WTC11 (cell line): ENCODE data around the gene ITPRID1. TPM values are rescaled to one million over a fixed set of nuclear protein-coding genes. Genes with fewer than 3 reads are reported as not detected.
A peak's percentile ranks its signal among the peaks of the same experiment; 100 is the strongest.

Source experiments
- ATAC-seq: fragments of 200-7000 bp; cut with Tn5 transposase; 2 replicates; pipeline ENCODE4 v1.10.0; 2021; ENCODE audit warnings: mild to moderate bottlenecking, moderate library complexity
- CTCF ChIA-PET: fragments of 300-600 bp; sonication (Branson Sonifier 250); formaldehyde crosslinking; loops from one replicate; lab custom pipeline; 2021; ENCODE audit warnings: antibody characterized with exemption; lab: Charles Lee
- POLR2A ChIA-PET: fragments of 350-600 bp; sonication (Branson Sonifier 250); formaldehyde crosslinking; loops from one replicate; lab custom pipeline; 2021; ENCODE audit warnings: antibody characterized with exemption; lab: Charles Lee
- DNase-seq: peaks from one replicate; pipeline ENCODE4 v3.0.0; 2021; ENCODE audit warnings: low spot score
- H3K27ac Mint-ChIP-seq: 2 replicates; pipeline ENCODE4 v1.8.0; 2021; ENCODE audit warnings: mixed read lengths
- H3K27me3 Mint-ChIP-seq: 2 replicates; pipeline ENCODE4 v1.8.0; 2021; ENCODE audit warnings: low read depth, mild to moderate bottlenecking, moderate library complexity, mixed read lengths
- H3K36me3 Mint-ChIP-seq: 2 replicates; pipeline ENCODE4 v1.8.0; 2021; ENCODE audit warnings: mixed read lengths
- H3K4me1 Mint-ChIP-seq: 2 replicates; pipeline ENCODE4 v1.8.0; 2022; ENCODE audit warnings: mixed read lengths
- H3K4me3 Mint-ChIP-seq: 2 replicates; pipeline ENCODE4 v1.8.0; 2021; ENCODE audit warnings: mild to moderate bottlenecking, moderate library complexity, mixed read lengths
- H3K9me3 Mint-ChIP-seq: 2 replicates; pipeline ENCODE4 v1.8.0; 2021; ENCODE audit warnings: mixed read lengths
- ARID4B ChIP-seq: sonication (generic); formaldehyde crosslinking; IDR thresholded peaks from 2 replicates; pipeline ENCODE4 v1.8.0; 2023; ENCODE audit warnings: missing genetic modification reagents, mild to moderate bottlenecking, borderline replicate concordance
- ATF1 ChIP-seq: sonication (generic); formaldehyde crosslinking; IDR thresholded peaks from 2 replicates; pipeline ENCODE4 v1.8.1; 2023; ENCODE audit warnings: mild to moderate bottlenecking, moderate library complexity, missing genetic modification reagents
- ATF3 ChIP-seq: sonication (generic); formaldehyde crosslinking; conservative IDR thresholded peaks from 2 replicates; pipeline ENCODE4 v1.8.1; 2022; ENCODE audit warnings: mild to moderate bottlenecking, missing genetic modification reagents
- CBFB ChIP-seq: sonication (generic); formaldehyde crosslinking; IDR thresholded peaks from 2 replicates; pipeline ENCODE4 v1.8.1; 2022; ENCODE audit warnings: mild to moderate bottlenecking, low read depth, missing genetic modification reagents
- CREM ChIP-seq: sonication (generic); formaldehyde crosslinking; IDR thresholded peaks from 2 replicates; pipeline ENCODE4 v1.8.1; 2022; ENCODE audit warnings: mild to moderate bottlenecking, missing genetic modification reagents, moderate library complexity
- CTCF ChIP-seq: fragments of 200-600 bp; IDR thresholded peaks from 2 replicates; pipeline ENCODE4 v1.8.0; 2022; ENCODE audit warnings: antibody characterized with exemption
- E2F4 ChIP-seq: sonication (generic); formaldehyde crosslinking; IDR thresholded peaks from 2 replicates; pipeline ENCODE4 v1.8.1; 2022; ENCODE audit warnings: low read depth, mild to moderate bottlenecking, moderate library complexity, missing genetic modification reagents, borderline replicate concordance
- EMX1 ChIP-seq: fragments of 250-450 bp; sonication (Bioruptor Pico); IDR thresholded peaks from 2 replicates; pipeline ENCODE4 v1.8.0; 2021; ENCODE audit warnings: mild to moderate bottlenecking
- ESRRA ChIP-seq: sonication (generic); formaldehyde crosslinking; IDR thresholded peaks from 2 replicates; pipeline ENCODE4 v1.8.1; 2022; ENCODE audit warnings: mild to moderate bottlenecking, missing genetic modification reagents, borderline replicate concordance
- ETV6 ChIP-seq: sonication (generic); formaldehyde crosslinking; IDR thresholded peaks from 2 replicates; pipeline ENCODE4 v1.8.1; 2022; ENCODE audit warnings: mild to moderate bottlenecking, missing genetic modification reagents
- FOXK1 ChIP-seq: sonication (generic); formaldehyde crosslinking; IDR thresholded peaks from 2 replicates; pipeline ENCODE4 v1.8.0; 2022; ENCODE audit warnings: mild to moderate bottlenecking, moderate library complexity, missing genetic modification reagents
- FOXP4 ChIP-seq: sonication (generic); formaldehyde crosslinking; IDR thresholded peaks from 2 replicates; pipeline ENCODE4 v1.8.0; 2022; ENCODE audit warnings: mild to moderate bottlenecking, missing genetic modification reagents
- GABPB1 ChIP-seq: sonication (generic); formaldehyde crosslinking; IDR thresholded peaks from 2 replicates; pipeline ENCODE4 v1.8.1; 2023; ENCODE audit warnings: mild to moderate bottlenecking, missing genetic modification reagents
- KAT7 ChIP-seq: sonication (generic); formaldehyde crosslinking; IDR thresholded peaks from 2 replicates; pipeline ENCODE4 v1.8.1; 2023; ENCODE audit warnings: missing genetic modification reagents, mild to moderate bottlenecking, borderline replicate concordance
- MXD4 ChIP-seq: fragments of 250-450 bp; sonication (Bioruptor Pico); IDR thresholded peaks from 2 replicates; pipeline ENCODE4 v1.8.0; 2021; ENCODE audit warnings: mild to moderate bottlenecking, moderate library complexity, borderline replicate concordance
- TP53 ChIP-seq: sonication (generic); formaldehyde crosslinking; IDR thresholded peaks from 2 replicates; pipeline ENCODE4 v1.8.1; 2023; ENCODE audit warnings: mild to moderate bottlenecking, missing genetic modification reagents
- ZBTB43 ChIP-seq: sonication (generic); formaldehyde crosslinking; IDR thresholded peaks from 2 replicates; pipeline ENCODE4 v1.8.1; 2023; ENCODE audit warnings: mild to moderate bottlenecking, missing genetic modification reagents
- ZNF219 ChIP-seq: sonication (generic); formaldehyde crosslinking; IDR thresholded peaks from 2 replicates; pipeline ENCODE4 v1.8.0; 2023; ENCODE audit warnings: missing genetic modification reagents, mild to moderate bottlenecking, borderline replicate concordance
- ZNF317 ChIP-seq: sonication (generic); formaldehyde crosslinking; IDR thresholded peaks from 2 replicates; pipeline ENCODE4 v1.8.1; 2023; ENCODE audit warnings: low read depth, mild to moderate bottlenecking, moderate library complexity, missing genetic modification reagents, borderline replicate concordance
- ZNF396 ChIP-seq: fragments of 250-450 bp; sonication (Bioruptor Pico); IDR thresholded peaks from 2 replicates; pipeline ENCODE4 v1.8.0; 2021; ENCODE audit warnings: mild to moderate bottlenecking, moderate library complexity, borderline replicate concordance
- ZNF416 ChIP-seq: fragments of 250-450 bp; sonication (Bioruptor Pico); IDR thresholded peaks from 2 replicates; pipeline ENCODE4 v1.9.0; 2021; ENCODE audit warnings: mild to moderate bottlenecking, inconsistent platforms
- ZSCAN18 ChIP-seq: fragments of 250-450 bp; sonication (Bioruptor Pico); IDR thresholded peaks from 2 replicates; pipeline ENCODE4 v2.1.2; 2022; ENCODE audit warnings: mild to moderate bottlenecking, moderate library complexity
- total RNA-seq: library from RNA; stranded (reverse); gene quantifications from 3 replicates; pipeline ENCODE4 v1.2.3, GENCODE V29; 2021

Gene ITPRID1
- total RNA-seq, 1 experiment from 2014 or later, result 0.98 TPM

GRCh38 chr7:31569528-31569927 lies 55.6 kb downstream of the ITPRID1 start (continued):
- TF ChIP-seq ARID4B (CRISPR knock-in tag), result no peak
- no peak for TF ChIP-seq GABPB1 (CRISPR knock-in tag)

- CTCF ChIA-PET, result no interaction called here
- ATAC-seq, result no peak
Observed at GRCh38 chr7:31583526-31583925, 69.6 kb downstream of the ITPRID1 start.

GRCh38 chr7:31583942-31584341 lies 70.1 kb downstream of the ITPRID1 start:
- H3K4me3 Mint-ChIP-seq, result no peak overlapping the region
- H3K9me3 Mint-ChIP-seq, result peaks cover 7% of the 10 kb centered on the region
- H3K4me1 Mint-ChIP-seq, result peaks cover 20% of the 10 kb centered on the region
- H3K36me3 Mint-ChIP-seq, result peaks cover 3% of the 10 kb centered on the region
- H3K27ac Mint-ChIP-seq, result peak overlapping the region; percentile 8; the same call in 1 of the 2 replicates
- POLR2A ChIA-PET, result no interaction called here
- DNase-seq (no peak), ATAC-seq (no peak)
- H3K27me3 Mint-ChIP-seq, result no peaks in the 10 kb centered on the region
- TF ChIP-seq E2F4 (CRISPR knock-in tag) (no peak), TP53 (CRISPR knock-in tag) (no peak), ZBTB43 (CRISPR knock-in tag) (no peak), ZNF416 (CRISPR knock-in tag) (no peak), ZNF219 (no peak), ATF1 (CRISPR knock-in tag) (no peak), FOXP4 (no peak), MXD4 (CRISPR knock-in tag) (no peak), EMX1 (no peak), ETV6 (no peak), KAT7 (no peak), CTCF (no peak), CBFB (no peak), FOXK1 (CRISPR knock-in tag) (no peak), ZNF396 (no peak), ESRRA (CRISPR knock-in tag) (no peak), ZSCAN18 (CRISPR knock-in tag) (no peak)
- CTCF ChIA-PET, result no interaction called here

More at GRCh38 chr7:31583526-31583925, 69.6 kb downstream of the ITPRID1 start:
- no peaks in the 10 kb centered on the region for H3K27me3 Mint-ChIP-seq
- no peak overlapping the region for H3K4me3 Mint-ChIP-seq
- no peak for TF ChIP-seq ATF1 (CRISPR knock-in tag)
- no peak for TF ChIP-seq ATF3 (CRISPR knock-in tag)
- TF ChIP-seq ZNF317 (CRISPR knock-in tag), result no peak
- TF ChIP-seq CREM (CRISPR knock-in tag), result no peak
- H3K4me1 Mint-ChIP-seq, result peaks cover 21% of the 10 kb centered on the region
- DNase-seq, result no peak
- peaks cover 3% of the 10 kb centered on the region for H3K36me3 Mint-ChIP-seq
- peaks cover 4% of the 10 kb centered on the region for H3K9me3 Mint-ChIP-seq
- H3K27ac Mint-ChIP-seq, result peak overlapping the region; percentile 8
- POLR2A ChIA-PET, result no interaction called here
